Fibroblast of mammary gland (primary cell): Measurements from ENCODE around the gene CLK3.

Experiments
- DNase-seq: peaks from one replicate; pipeline ENCODE4 v3.0.0-alpha.2; 2010; ENCODE audit warnings: low read depth
- H3K4me3 ChIP-seq: 2 replicates; pipeline ENCODE4 v1.5.1; 2011; ENCODE audit warnings: low read depth, mild to moderate bottlenecking, low read length, moderate library complexity; ENCODE audit not compliant: control insufficient read depth
- TF ChIP-seq, protein P1 (sequence below): conservative IDR thresholded peaks from 2 replicates; pipeline ENCODE4 v1.5.1; 2011; ENCODE audit warnings: low read depth, low read length, inconsistent platforms; ENCODE audit not compliant: control insufficient read depth, insufficient read depth

Gene CLK3

DNA sequence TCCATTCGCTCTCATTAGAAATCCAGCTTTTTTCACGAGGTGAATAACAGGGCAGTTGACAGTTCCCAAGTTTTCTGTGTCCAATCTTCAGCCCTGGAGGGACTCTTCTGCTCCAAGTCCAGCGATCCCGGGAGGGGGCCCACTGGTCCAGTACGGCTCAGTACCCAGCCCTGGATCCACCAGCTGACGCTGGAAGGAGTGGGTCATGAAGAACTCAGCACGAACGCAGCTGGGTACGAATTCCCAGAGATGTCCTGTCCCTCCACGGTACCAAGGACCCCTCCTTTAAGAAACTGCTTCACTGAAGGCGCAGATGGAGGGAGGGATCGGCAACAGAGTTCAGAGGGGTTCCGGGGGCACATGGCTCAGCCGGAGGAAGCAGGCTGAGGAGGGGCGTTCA is 16.5 kb upstream of the CLK3 start:
- peak overlapping the region; percentile 75 for H3K4me3 ChIP-seq

GRCh38 chr15:74603026-74603788 is 12.4 kb upstream of the CLK3 start:
- DNase-seq: no peak
- no peak overlapping the region for H3K4me3 ChIP-seq
- TF ChIP-seq, protein P1, sequence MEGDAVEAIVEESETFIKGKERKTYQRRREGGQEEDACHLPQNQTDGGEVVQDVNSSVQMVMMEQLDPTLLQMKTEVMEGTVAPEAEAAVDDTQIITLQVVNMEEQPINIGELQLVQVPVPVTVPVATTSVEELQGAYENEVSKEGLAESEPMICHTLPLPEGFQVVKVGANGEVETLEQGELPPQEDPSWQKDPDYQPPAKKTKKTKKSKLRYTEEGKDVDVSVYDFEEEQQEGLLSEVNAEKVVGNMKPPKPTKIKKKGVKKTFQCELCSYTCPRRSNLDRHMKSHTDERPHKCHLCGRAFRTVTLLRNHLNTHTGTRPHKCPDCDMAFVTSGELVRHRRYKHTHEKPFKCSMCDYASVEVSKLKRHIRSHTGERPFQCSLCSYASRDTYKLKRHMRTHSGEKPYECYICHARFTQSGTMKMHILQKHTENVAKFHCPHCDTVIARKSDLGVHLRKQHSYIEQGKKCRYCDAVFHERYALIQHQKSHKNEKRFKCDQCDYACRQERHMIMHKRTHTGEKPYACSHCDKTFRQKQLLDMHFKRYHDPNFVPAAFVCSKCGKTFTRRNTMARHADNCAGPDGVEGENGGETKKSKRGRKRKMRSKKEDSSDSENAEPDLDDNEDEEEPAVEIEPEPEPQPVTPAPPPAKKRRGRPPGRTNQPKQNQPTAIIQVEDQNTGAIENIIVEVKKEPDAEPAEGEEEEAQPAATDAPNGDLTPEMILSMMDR: no peak

More for the DNA sequence above, 16.5 kb upstream of the CLK3 start:
- TF ChIP-seq, protein P1: no peak
- DNase-seq: no peak

DNA sequence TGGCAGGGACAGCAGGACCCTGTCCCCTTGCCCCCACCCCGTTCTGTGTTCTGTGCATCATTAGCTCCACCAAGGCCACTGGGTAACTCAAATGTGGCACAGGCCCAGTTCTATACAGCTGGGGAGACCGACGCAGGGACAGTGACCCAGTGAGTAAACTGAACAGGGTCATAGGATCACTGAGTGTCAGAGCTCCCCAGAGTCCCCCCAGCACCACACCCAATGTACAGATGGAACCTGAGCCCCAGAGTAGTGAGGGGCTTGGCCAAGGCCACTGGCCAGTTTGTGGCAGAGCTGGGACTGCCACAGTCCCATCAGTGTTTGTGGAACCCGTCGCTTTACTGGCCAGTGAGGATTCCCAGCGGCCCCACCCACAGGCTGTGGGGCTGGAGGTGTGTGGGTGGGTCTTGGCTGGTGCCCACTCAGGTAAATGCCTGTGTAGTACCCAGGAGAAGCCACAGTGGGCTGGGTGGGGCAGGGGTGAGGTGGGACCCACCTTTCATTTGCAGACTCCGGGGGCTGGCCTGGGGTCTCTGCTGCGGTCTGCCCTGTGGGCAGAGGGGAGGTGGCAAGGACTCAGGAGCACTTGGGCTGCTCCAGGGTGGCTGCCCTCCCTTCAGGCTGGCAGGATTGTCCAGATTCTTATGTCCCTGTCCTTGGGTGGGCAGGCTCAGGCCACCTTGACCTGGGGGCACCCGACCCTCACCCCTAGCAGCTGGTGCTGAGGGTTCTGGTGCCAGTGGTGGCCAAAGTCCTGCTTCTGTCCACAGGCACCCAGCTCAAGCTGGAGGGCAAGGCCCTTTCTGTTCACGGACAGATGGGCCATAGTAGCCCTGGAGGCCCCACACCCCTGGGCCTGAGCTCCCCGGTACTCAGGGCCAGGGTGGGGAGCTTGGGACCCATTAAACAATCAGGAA is 11.6 kb upstream of the CLK3 start:
- H3K4me3 ChIP-seq: no peak overlapping the region
- TF ChIP-seq, protein P1: no peak
- no peak for DNase-seq

GRCh38 chr15:74604983-74605794 is 10.4 kb upstream of the CLK3 start:
- H3K4me3 ChIP-seq: no peak overlapping the region
- TF ChIP-seq, protein P1: no peak
- DNase-seq: no peak

- DNase-seq: no peak
- no peak overlapping the region for H3K4me3 ChIP-seq
- TF ChIP-seq, protein P1: no peak
Measured at GRCh38 chr15:74605795-74606150, 9.9 kb upstream of the CLK3 start.

GRCh38 chr15:74608786-74609185 is 6.8 kb upstream of the CLK3 start:
- no peak overlapping the region for H3K4me3 ChIP-seq
- DNase-seq: no peak
- TF ChIP-seq, protein P1: no peak
